Neural progenitor cell (in vitro differentiated cells): ENCODE data around the gene TMEM62.

ENCODE experiments used
- CTCF ChIP-seq: fragments of 200-600 bp; sonication (generic); IDR thresholded peaks from 2 replicates; pipeline ENCODE4 v1.5.1; 2017; ENCODE audit warnings: antibody characterized with exemption, mild to moderate bottlenecking
- EZH2 ChIP-seq: fragments of 200-600 bp; sonication (generic); IDR thresholded peaks from 2 replicates; pipeline ENCODE4 v1.6.1; 2017; ENCODE audit warnings: antibody characterized with exemption, mild to moderate bottlenecking, moderate library complexity

GRCh38 chr15:43093026-43093425 lies 40.4 kb upstream of the TMEM62 start:
- TF ChIP-seq CTCF, result no peak
- TF ChIP-seq EZH2, result no peak
